GM18858 (cell line): ENCODE measurements around the gene LMO4.

Experiments used
- ATAC-seq: cut with Tn5 transposase; IDR thresholded peaks from one replicate; pipeline ENCODE4 v1.9.1; 2021; ENCODE audit not compliant: unreplicated experiment

LMO4 gene

GRCh38 chr1:87328272-87329050 lies at the start of gene LMO4:
TSS of gene LMO4 (plus strand) at chr1:87328880. CDS start at chr1:87332016, 3,136 bp downstream.
- peak; percentile 79 for ATAC-seq

GRCh38 chr1:87279536-87279875 lies 49.2 kb upstream of the LMO4 start:
- ATAC-seq: no peak

GRCh38 chr1:87279966-87280535 lies 48.6 kb upstream of the LMO4 start:
- no peak for ATAC-seq

- ATAC-seq: no peak
Observed at GRCh38 chr1:87284456-87285240, 44.0 kb upstream of the LMO4 start.

GRCh38 chr1:87291107-87291506 lies 37.6 kb upstream of the LMO4 start:
- no peak for ATAC-seq

GRCh38 chr1:87292684-87293493 lies 35.8 kb upstream of the LMO4 start:
- ATAC-seq: no peak

- no peak for ATAC-seq
Observed at GRCh38 chr1:87294633-87295032, 34.0 kb upstream of the LMO4 start.

- ATAC-seq: no peak
Observed at GRCh38 chr1:87295445-87296110, 33.1 kb upstream of the LMO4 start.

GRCh38 chr1:87296206-87296605 lies 32.5 kb upstream of the LMO4 start:
- no peak for ATAC-seq

- ATAC-seq: no peak
Observed at GRCh38 chr1:87299661-87300060, 29.0 kb upstream of the LMO4 start.

- no peak for ATAC-seq
Observed at GRCh38 chr1:87300628-87301027, 28.1 kb upstream of the LMO4 start.

GRCh38 chr1:87305151-87305550 lies 23.5 kb upstream of the LMO4 start:
- no peak for ATAC-seq

GRCh38 chr1:87305762-87306161 lies 22.9 kb upstream of the LMO4 start:
- no peak for ATAC-seq

- ATAC-seq: no peak
Observed at GRCh38 chr1:87307306-87307705, 21.4 kb upstream of the LMO4 start.

GRCh38 chr1:87307931-87308330 lies 20.7 kb upstream of the LMO4 start:
- no peak for ATAC-seq

GRCh38 chr1:87314091-87314490 lies 14.6 kb upstream of the LMO4 start:
- no peak for ATAC-seq

GRCh38 chr1:87318056-87318650 lies 10.5 kb upstream of the LMO4 start:
- peak; percentile 60 for ATAC-seq

GRCh38 chr1:87318806-87319205 lies 9.9 kb upstream of the LMO4 start:
- ATAC-seq: no peak

GRCh38 chr1:87325982-87326738 lies 2.5 kb upstream of the LMO4 start:
- ATAC-seq: no peak
